HG03442 (cell line): ENCODE data around the gene COL27A1.

Experiments used
- ATAC-seq: cut with Tn5 transposase; IDR thresholded peaks from one replicate; pipeline ENCODE4 v1.9.1; 2021; ENCODE audit warnings: mild to moderate bottlenecking, moderate library complexity; ENCODE audit not compliant: unreplicated experiment

The COL27A1 gene

GRCh38 chr9:114261987-114262386 lies 106.7 kb downstream of the COL27A1 start:
- no peak for ATAC-seq

- no peak for ATAC-seq
Observed at GRCh38 chr9:114263853-114264510, 108.6 kb downstream of the COL27A1 start.

GRCh38 chr9:114264806-114265550 lies 109.6 kb downstream of the COL27A1 start:
- ATAC-seq = no peak

GRCh38 chr9:114266969-114267368 lies 111.6 kb downstream of the COL27A1 start:
- ATAC-seq = no peak

GRCh38 chr9:114269023-114269422 lies 113.7 kb downstream of the COL27A1 start:
- ATAC-seq = no peak

GRCh38 chr9:114270120-114270975 lies 115.0 kb downstream of the COL27A1 start:
- ATAC-seq = no peak

GRCh38 chr9:114271556-114272510 lies 116.5 kb downstream of the COL27A1 start:
- no peak for ATAC-seq

- no peak for ATAC-seq
Observed at GRCh38 chr9:114272739-114273431, 117.5 kb downstream of the COL27A1 start.

GRCh38 chr9:114273461-114273881 lies 118.1 kb downstream of the COL27A1 start:
- no peak for ATAC-seq

- ATAC-seq = no peak
Observed at GRCh38 chr9:114274217-114274616, 118.9 kb downstream of the COL27A1 start.

GRCh38 chr9:114275246-114276004 lies 120.1 kb downstream of the COL27A1 start:
- ATAC-seq = no peak

GRCh38 chr9:114276908-114277821 lies 121.8 kb downstream of the COL27A1 start:
- no peak for ATAC-seq

GRCh38 chr9:114278356-114278755 lies 123.0 kb downstream of the COL27A1 start:
- no peak for ATAC-seq

GRCh38 chr9:114278881-114279570 lies 123.7 kb downstream of the COL27A1 start:
- ATAC-seq = no peak

GRCh38 chr9:114279693-114280092 lies 124.4 kb downstream of the COL27A1 start:
- ATAC-seq = no peak

- no peak for ATAC-seq
Observed at GRCh38 chr9:114280636-114281472, 125.5 kb downstream of the COL27A1 start.
